ENCODE data around the gene SATB2.

The SATB2 gene

DNA sequence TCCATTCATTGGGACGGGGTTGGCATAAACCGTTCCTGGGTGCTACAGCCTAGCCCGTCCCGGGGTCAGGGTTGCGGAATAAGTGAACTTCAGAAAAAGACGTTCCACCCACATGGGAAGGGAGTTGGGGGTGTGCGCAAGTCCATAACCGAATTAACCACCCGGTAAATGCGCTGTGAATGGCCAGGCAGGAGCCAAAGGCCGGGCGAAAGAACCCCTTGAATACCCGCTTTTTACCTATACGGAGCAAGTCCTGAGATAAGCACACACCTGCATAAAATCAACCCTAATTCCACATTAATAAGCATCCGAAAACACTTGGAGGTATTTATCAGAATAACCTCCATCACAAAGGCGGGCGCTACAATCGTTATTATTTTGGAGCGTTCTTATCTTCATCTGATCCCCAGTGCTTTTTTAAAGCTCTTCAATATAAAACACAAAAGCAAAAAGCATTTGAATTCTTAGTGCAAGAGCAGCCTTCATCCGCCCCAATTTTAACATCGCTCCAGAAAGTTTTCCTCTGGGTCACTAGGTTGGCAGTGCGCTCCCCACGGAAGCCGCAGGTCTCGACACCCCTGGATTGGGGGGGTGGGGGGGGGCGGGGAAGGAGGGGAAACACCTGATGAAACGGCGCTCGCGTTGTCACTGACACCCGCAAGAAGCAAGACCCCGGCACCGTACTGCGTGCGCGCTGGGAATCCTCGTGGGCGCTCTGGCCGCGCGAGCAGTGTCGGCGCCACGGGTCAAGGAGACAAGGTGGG, 1.2 kb downstream of the SATB2 start:
- Histone ChIP-seq H3K18ac (ENCODE audit: low read length) (peak overlapping the region; percentile 70), H3K4me1 (ENCODE audit: control insufficient read depth in 2 of 2, insufficient read depth in 1 of 2, low read depth in 1 of 2, low read length in 2 of 2) (peaks cover 6 to 29% of the 10 kb centered on the region in 2 donors), H3K27ac (replicated peaks; ENCODE audit: low read length) (no peak overlapping the region), H4K8ac (ENCODE audit: low read depth, low read length) (no peak overlapping the region), H3K23ac (ENCODE audit: low read depth, low read length, poor library complexity) (peak overlapping the region; percentile 55), H4K91ac (ENCODE audit: low read depth, low read length, poor library complexity) (no peak overlapping the region), H3K79me1 (ENCODE audit: low read depth, low read length) (no peaks in the 10 kb centered on the region), H3K14ac (ENCODE audit: low read length) (peak overlapping the region; percentile 38), H2AK5ac (ENCODE audit: low read depth, low read length) (no peak overlapping the region), H2AFZ (ENCODE audit: low read length) (peak overlapping the region; percentile 97), H2BK15ac (ENCODE audit: low read length) (no peak overlapping the region), H2BK12ac (ENCODE audit: low read length) (no peak overlapping the region), H3K4me2 (ENCODE audit: insufficient read depth, low read length, poor library complexity, severe bottlenecking) (peak overlapping the region; percentile 99), H3K36me3 (replicated peaks in 1 of 2; ENCODE audit: control insufficient read depth in 2 of 2, insufficient read depth in 2 of 2, low read length in 2 of 2) (no peaks in the 10 kb centered on the region), H3K9ac (ENCODE audit: low read depth, low read length, poor library complexity) (peak overlapping the region; percentile 54), H3K4me3 (ENCODE audit: low read length in 2 of 2) (peak overlapping the region; percentile 47 to 80), H3K9me3 (replicated peaks in 1 of 2; ENCODE audit: control insufficient read depth in 2 of 2, insufficient read depth in 1 of 2, low read depth in 1 of 2, low read length in 2 of 2) (no peaks in the 10 kb centered on the region), H3K27me3 (ENCODE audit: control insufficient read depth in 3 of 3, insufficient read depth in 3 of 3, low read depth in 1 of 3, low read length in 3 of 3) (peaks cover 8 to 38% (median 9%) of the 10 kb centered on the region in 3 experiments), H2BK5ac (ENCODE audit: low read length) (no peak overlapping the region), H2BK120ac (ENCODE audit: low read depth, low read length) (no peak overlapping the region), H3K4ac (ENCODE audit: low read length) (no peak overlapping the region)
- no peak for DNase-seq (ENCODE audit: low spot score)
- no CpG with 5 or more reads among the region's 44 CpGs for WGBS, 2 donors (ENCODE audit: extremely low coverage in 2 of 2, insufficient read length in 2 of 2, insufficient replicate concordance in 1 of 2)

DNA sequence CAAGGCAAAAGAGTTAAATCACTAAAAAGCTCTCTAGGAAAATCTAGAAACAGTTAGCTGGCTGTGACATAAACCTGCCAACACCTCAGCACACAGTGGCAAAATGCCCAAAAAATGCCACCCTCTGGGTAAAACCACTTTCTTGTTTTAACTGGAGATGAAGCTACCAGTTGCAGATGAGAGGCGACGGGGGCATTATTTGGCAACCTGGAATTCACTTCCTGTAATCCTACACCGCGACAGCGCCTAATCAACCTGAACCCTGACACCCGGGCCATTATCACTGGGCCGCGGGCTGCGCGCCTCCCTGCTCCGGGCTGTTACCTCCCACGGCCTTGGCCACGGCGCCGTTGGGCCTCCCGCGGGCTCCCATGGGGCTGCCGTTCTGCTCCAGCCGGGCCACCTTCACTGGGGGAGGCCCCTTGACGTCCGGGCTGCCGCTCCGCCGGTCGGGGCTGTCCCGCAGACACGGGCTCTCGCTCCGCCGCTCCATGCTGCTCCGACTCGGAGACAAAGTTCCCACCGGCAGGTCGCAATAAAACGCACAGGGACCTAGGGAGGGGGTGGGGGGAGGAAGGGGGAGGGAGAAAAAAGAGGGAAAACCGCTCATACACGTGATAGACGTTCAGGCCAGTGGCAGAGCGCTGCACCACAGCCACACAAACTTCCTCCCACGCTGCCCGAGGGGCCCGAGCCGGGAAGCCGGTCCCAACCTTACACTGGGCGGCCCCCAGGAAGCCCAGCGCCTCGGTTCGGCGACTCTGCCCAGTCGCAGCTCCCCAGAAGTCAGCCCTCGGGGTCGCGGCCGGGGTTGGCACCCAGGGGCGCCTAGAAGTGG, 2.0 kb downstream of the SATB2 start:
- H3K27me3 ChIP-seq (ENCODE audit: control insufficient read depth in 3 of 3, insufficient read depth in 3 of 3, low read depth in 1 of 3, low read length in 3 of 3): peaks cover under 1 to 36% (median 9%) of the 10 kb centered on the region in 3 experiments

DNA sequence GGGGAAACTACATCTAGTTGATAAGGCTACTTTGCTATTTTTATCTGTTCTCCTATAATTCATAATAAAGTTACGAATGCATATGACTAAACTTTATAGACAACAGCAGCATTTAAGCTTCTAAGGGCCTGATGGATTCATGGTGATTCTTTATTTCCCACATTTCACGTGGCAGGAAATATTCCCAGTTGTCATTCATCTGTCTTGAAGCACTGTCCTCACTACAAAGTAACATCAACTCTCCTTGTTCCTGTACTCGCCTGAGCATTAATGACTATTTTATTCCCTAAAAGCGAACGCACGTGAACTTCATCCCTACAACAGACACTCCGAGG, 2.6 kb downstream of the SATB2 start:
- Histone ChIP-seq H2BK12ac (ENCODE audit: low read length) (no peak overlapping the region), H4K8ac (ENCODE audit: low read depth, low read length) (no peak overlapping the region), H3K9ac (ENCODE audit: low read depth, low read length, poor library complexity) (no peak overlapping the region), H3K4me2 (ENCODE audit: insufficient read depth, low read length, poor library complexity, severe bottlenecking) (no peak overlapping the region), H3K36me3 (replicated peaks in 1 of 2; ENCODE audit: control insufficient read depth in 2 of 2, insufficient read depth in 2 of 2, low read length in 2 of 2) (no peaks in the 10 kb centered on the region), H3K4me1 (ENCODE audit: control insufficient read depth in 2 of 2, insufficient read depth in 1 of 2, low read depth in 1 of 2, low read length in 2 of 2) (peaks cover 6 to 30% of the 10 kb centered on the region in 2 donors), H3K18ac (ENCODE audit: low read length) (no peak overlapping the region), H3K27ac (replicated peaks; ENCODE audit: low read length) (no peak overlapping the region), H2BK5ac (ENCODE audit: low read length) (no peak overlapping the region), H3K79me1 (ENCODE audit: low read depth, low read length) (no peaks in the 10 kb centered on the region), H3K23ac (ENCODE audit: low read depth, low read length, poor library complexity) (no peak overlapping the region), H2BK15ac (ENCODE audit: low read length) (no peak overlapping the region), H2BK120ac (ENCODE audit: low read depth, low read length) (no peak overlapping the region), H3K27me3 (ENCODE audit: control insufficient read depth in 3 of 3, insufficient read depth in 3 of 3, low read depth in 1 of 3, low read length in 3 of 3) (peaks cover 0 to 32% (median 9%) of the 10 kb centered on the region in 3 experiments), H3K9me3 (replicated peaks in 1 of 2; ENCODE audit: control insufficient read depth in 2 of 2, insufficient read depth in 1 of 2, low read depth in 1 of 2, low read length in 2 of 2) (no peaks in the 10 kb centered on the region), H3K4me3 (ENCODE audit: low read length in 2 of 2) (peak overlapping the region in 1 of 2 donors; percentile 80), H3K4ac (ENCODE audit: low read length) (no peak overlapping the region), H2AK5ac (ENCODE audit: low read depth, low read length) (no peak overlapping the region), H2AFZ (ENCODE audit: low read length) (peak overlapping the region; percentile 97), H4K91ac (ENCODE audit: low read depth, low read length, poor library complexity) (no peak overlapping the region), H3K14ac (ENCODE audit: low read length) (no peak overlapping the region)
- no CpG with 5 or more reads among the region's 7 CpGs for WGBS, 2 donors (ENCODE audit: extremely low coverage in 2 of 2, insufficient read length in 2 of 2, insufficient replicate concordance in 1 of 2)
- DNase-seq (ENCODE audit: low spot score): no peak

More for the DNA sequence above, 2.0 kb downstream of the SATB2 start:
- Histone ChIP-seq H3K18ac (ENCODE audit: low read length) (peak overlapping the region; percentile 70), H3K27ac (replicated peaks; ENCODE audit: low read length) (no peak overlapping the region), H2BK120ac (ENCODE audit: low read depth, low read length) (no peak overlapping the region), H3K79me1 (ENCODE audit: low read depth, low read length) (no peaks in the 10 kb centered on the region), H3K14ac (ENCODE audit: low read length) (no peak overlapping the region), H4K91ac (ENCODE audit: low read depth, low read length, poor library complexity) (no peak overlapping the region), H3K9ac (ENCODE audit: low read depth, low read length, poor library complexity) (peak overlapping the region; percentile 5), H2BK12ac (ENCODE audit: low read length) (no peak overlapping the region), H2BK5ac (ENCODE audit: low read length) (no peak overlapping the region), H3K4me1 (ENCODE audit: control insufficient read depth in 2 of 2, insufficient read depth in 1 of 2, low read depth in 1 of 2, low read length in 2 of 2) (peaks cover 6 to 30% of the 10 kb centered on the region in 2 donors), H4K8ac (ENCODE audit: low read depth, low read length) (no peak overlapping the region), H3K9me3 (replicated peaks in 1 of 2; ENCODE audit: control insufficient read depth in 2 of 2, insufficient read depth in 1 of 2, low read depth in 1 of 2, low read length in 2 of 2) (no peaks in the 10 kb centered on the region), H2BK15ac (ENCODE audit: low read length) (no peak overlapping the region), H2AFZ (ENCODE audit: low read length) (peak overlapping the region; percentile 97), H3K23ac (ENCODE audit: low read depth, low read length, poor library complexity) (peak overlapping the region; percentile 25), H3K4ac (ENCODE audit: low read length) (no peak overlapping the region), H2AK5ac (ENCODE audit: low read depth, low read length) (no peak overlapping the region), H3K36me3 (replicated peaks in 1 of 2; ENCODE audit: control insufficient read depth in 2 of 2, insufficient read depth in 2 of 2, low read length in 2 of 2) (no peaks in the 10 kb centered on the region), H3K4me3 (ENCODE audit: low read length in 2 of 2) (peak overlapping the region; percentile 74 to 80), H3K4me2 (ENCODE audit: insufficient read depth, low read length, poor library complexity, severe bottlenecking) (peak overlapping the region; percentile 92)
- peak; percentile 65 for DNase-seq (ENCODE audit: low spot score)
- WGBS, 2 donors (ENCODE audit: extremely low coverage in 2 of 2, insufficient read length in 2 of 2, insufficient replicate concordance in 1 of 2): no CpG with 5 or more reads among the region's 55 CpGs

DNA sequence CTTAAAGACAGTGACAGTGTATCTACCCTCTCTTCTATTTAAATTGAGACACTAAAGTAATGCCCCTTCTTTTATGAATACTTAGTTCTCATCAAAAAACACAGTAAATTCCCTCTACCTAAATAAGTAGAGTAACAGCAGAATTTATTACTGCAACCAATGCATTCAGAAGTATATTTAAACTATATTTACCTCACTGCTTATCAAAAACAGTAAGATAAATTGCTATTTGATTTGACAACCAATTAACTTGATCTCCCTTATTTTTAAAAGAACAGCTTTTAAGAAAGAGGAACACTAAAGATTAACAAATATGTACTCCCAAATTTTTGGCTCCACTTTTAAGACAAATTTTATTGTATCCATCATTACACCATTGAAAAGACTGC, 4.8 kb downstream of the SATB2 start:
- no peak overlapping the region for H2BK5ac ChIP-seq (ENCODE audit: low read length)

More for the DNA sequence above, 4.8 kb downstream of the SATB2 start:
- H3K18ac ChIP-seq (ENCODE audit: low read length): no peak overlapping the region
- H3K79me1 ChIP-seq (ENCODE audit: low read depth, low read length): no peaks in the 10 kb centered on the region
- no peak overlapping the region for H3K4me3 ChIP-seq (ENCODE audit: low read length in 2 of 2)
- no peak overlapping the region for H3K14ac ChIP-seq (ENCODE audit: low read length)
- H3K4me2 ChIP-seq (ENCODE audit: insufficient read depth, low read length, poor library complexity, severe bottlenecking): no peak overlapping the region
- H3K23ac ChIP-seq (ENCODE audit: low read depth, low read length, poor library complexity): no peak overlapping the region
- no peak overlapping the region for H3K9ac ChIP-seq (ENCODE audit: low read depth, low read length, poor library complexity)
- no peak overlapping the region for H2BK120ac ChIP-seq (ENCODE audit: low read depth, low read length)
- no peak overlapping the region for H3K27ac ChIP-seq (replicated peaks; ENCODE audit: low read length)
- no peak overlapping the region for H2BK15ac ChIP-seq (ENCODE audit: low read length)
- H3K27me3 ChIP-seq (ENCODE audit: control insufficient read depth in 3 of 3, insufficient read depth in 3 of 3, low read depth in 1 of 3, low read length in 3 of 3): peaks cover 0 to 29% (median 9%) of the 10 kb centered on the region in 3 experiments
- H3K9me3 ChIP-seq (replicated peaks in 1 of 2; ENCODE audit: control insufficient read depth in 2 of 2, insufficient read depth in 1 of 2, low read depth in 1 of 2, low read length in 2 of 2): no peaks in the 10 kb centered on the region
- H2BK12ac ChIP-seq (ENCODE audit: low read length): no peak overlapping the region
- no peak overlapping the region for H4K91ac ChIP-seq (ENCODE audit: low read depth, low read length, poor library complexity)
- H3K36me3 ChIP-seq (replicated peaks in 1 of 2; ENCODE audit: control insufficient read depth in 2 of 2, insufficient read depth in 2 of 2, low read length in 2 of 2): no peaks in the 10 kb centered on the region
- H2AFZ ChIP-seq (ENCODE audit: low read length): peak overlapping the region; percentile 32
- no peak overlapping the region for H3K4ac ChIP-seq (ENCODE audit: low read length)
- DNase-seq (ENCODE audit: low spot score): no peak
- H2AK5ac ChIP-seq (ENCODE audit: low read depth, low read length): no peak overlapping the region
- peaks cover 6 to 30% of the 10 kb centered on the region in 2 donors for H3K4me1 ChIP-seq (ENCODE audit: control insufficient read depth in 2 of 2, insufficient read depth in 1 of 2, low read depth in 1 of 2, low read length in 2 of 2)
- H4K8ac ChIP-seq (ENCODE audit: low read depth, low read length): no peak overlapping the region
